ENCODE measurements around the gene HS1BP3. TPM values are rescaled to one million over a fixed set of nuclear protein-coding genes. Genes with fewer than 3 reads are reported as not detected.

Gene HS1BP3
- total RNA-seq, 1 donor from 2014 or later, result 14.4 TPM

DNA sequence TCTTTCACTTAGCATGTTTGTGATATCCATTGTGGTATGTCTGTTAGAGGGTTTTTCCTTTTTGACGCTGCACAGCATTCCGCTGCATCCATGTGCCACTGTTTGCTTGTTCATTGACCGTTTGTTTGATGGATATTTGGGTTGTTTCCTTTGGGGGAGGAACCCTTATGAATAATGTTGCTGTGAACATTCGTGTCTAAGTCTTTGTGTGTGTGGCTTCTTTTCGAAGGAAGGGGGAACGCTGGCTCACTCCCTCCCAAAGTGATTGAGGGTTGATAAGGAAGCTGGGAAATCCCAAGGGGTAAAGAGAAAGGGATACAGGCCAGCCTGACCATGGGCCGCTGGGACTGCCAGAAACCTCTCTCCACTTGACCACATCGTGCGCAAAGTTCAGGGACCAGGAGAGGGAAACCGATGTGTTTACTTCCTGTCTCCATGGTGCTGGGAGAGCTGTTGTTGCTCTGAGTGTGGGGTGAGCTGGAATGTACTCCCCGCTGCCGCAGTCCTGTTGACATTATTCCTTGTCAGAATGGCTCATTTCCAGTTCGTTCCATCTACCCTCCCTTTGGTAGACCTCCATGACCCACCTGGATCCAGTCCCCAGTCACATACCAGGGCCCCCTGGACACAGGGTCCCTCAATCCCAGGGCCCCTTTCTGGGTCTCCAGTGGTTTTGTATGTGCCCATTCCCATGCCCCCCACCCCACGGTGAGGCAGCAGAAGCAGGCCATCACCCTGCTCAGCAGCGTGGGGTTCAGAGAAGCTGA is 39.6 kb downstream of the HS1BP3 start:
- TF ChIP-seq, protein P1, sequence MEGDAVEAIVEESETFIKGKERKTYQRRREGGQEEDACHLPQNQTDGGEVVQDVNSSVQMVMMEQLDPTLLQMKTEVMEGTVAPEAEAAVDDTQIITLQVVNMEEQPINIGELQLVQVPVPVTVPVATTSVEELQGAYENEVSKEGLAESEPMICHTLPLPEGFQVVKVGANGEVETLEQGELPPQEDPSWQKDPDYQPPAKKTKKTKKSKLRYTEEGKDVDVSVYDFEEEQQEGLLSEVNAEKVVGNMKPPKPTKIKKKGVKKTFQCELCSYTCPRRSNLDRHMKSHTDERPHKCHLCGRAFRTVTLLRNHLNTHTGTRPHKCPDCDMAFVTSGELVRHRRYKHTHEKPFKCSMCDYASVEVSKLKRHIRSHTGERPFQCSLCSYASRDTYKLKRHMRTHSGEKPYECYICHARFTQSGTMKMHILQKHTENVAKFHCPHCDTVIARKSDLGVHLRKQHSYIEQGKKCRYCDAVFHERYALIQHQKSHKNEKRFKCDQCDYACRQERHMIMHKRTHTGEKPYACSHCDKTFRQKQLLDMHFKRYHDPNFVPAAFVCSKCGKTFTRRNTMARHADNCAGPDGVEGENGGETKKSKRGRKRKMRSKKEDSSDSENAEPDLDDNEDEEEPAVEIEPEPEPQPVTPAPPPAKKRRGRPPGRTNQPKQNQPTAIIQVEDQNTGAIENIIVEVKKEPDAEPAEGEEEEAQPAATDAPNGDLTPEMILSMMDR (conservative IDR thresholded peaks at IDR 0.05; ENCODE audit: low read depth, low read length), result no peak
- DNase-seq (ENCODE audit: low read depth), result peak; percentile 77
- no peak overlapping the region for H3K4me3 ChIP-seq (ENCODE audit: low read depth, low read length)

DNA sequence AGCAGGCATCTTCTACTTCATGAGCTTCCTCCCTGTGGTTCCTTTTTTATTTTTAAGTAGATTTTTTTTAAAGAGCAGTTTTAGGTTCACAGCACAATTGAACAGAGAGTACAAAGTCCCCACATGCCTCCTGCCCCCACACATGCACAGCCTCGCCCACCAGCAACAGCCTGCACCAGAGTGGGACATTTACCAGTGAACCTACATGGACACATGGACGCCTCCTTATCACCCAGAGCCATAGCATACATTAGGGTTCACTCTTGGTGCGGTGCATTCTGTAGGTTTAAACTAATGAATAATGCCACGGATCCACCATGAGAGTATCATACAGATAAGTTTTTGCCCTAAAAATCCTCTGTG is 40.9 kb downstream of the HS1BP3 start:
- TF ChIP-seq, protein P1 (conservative IDR thresholded peaks at IDR 0.05; ENCODE audit: low read depth, low read length), result no peak
- no peak overlapping the region for H3K4me3 ChIP-seq (ENCODE audit: low read depth, low read length)
- DNase-seq (ENCODE audit: low read depth), result no peak

DNA sequence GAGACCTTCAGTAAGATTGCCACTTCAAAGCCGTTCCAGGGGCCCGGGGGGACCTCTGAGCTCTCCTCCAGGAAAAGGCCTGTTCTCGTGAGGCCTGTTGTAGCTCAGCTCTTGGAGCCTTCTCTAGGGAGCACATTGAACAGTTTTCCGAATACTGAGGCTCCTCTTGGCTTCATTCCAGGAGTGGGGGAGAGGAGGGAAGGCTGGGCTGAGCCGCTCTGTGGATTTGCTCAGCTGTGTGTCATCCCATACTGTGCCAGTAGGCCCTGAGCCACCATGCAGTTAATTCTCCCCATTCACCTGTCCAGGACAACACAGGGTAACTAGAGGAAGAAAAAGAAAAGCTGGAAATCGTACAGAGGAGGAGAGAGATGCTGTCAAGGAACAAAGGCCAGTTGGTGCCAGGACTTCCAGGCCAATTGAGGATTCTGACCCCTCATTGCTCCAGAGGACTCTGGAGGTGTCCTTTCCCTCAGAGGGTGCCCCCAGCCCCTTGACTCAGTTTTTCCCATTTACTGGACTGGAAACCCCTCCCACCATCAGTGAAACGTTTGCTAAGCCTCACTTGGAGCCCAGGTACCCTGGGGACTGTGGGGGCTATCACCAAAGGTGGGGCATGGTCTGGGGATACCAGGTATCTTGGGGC is 41.4 kb downstream of the HS1BP3 start:
- DNase-seq (ENCODE audit: low read depth), result no peak
- H3K4me3 ChIP-seq (ENCODE audit: low read depth, low read length), result no peak overlapping the region
- TF ChIP-seq, protein P1 (conservative IDR thresholded peaks at IDR 0.05; ENCODE audit: low read depth, low read length), result no peak

DNA sequence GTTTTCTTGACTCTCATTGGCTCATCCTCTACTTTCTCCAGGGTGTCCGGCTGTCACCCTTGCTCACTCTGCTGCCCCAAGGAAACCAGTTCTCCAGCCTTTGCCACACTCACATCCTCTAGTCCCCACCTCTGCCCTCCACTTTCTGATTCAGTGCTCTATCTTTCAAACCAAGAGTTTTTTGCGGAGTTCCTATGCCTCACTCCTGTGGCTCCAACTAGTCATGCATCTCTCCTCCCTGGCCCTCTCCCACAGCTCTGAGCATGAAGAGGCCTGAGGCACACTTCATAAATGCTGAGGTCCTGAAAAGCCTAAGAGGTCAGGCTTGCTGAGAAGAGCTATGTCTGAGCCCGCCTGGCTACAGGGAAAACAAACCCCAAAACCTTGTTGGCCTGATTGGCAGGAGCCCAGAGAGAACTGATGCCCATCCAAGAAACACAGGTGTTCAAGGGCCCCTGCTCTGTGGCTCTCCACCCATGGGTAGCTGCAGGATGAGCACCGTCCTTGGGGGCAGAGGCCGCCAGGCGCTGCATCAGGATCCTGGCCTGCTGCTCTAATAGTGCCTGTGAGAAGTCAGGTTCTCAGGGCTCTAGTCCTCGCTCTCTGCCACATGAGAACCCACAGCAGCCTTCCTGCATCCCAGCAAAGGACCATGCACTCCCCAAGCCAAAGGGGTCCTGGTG is 42.1 kb downstream of the HS1BP3 start:
- H3K4me3 ChIP-seq (ENCODE audit: low read depth, low read length), result no peak overlapping the region
- no peak for DNase-seq (ENCODE audit: low read depth)
- TF ChIP-seq, protein P1 (conservative IDR thresholded peaks at IDR 0.05; ENCODE audit: low read depth, low read length), result no peak

DNA sequence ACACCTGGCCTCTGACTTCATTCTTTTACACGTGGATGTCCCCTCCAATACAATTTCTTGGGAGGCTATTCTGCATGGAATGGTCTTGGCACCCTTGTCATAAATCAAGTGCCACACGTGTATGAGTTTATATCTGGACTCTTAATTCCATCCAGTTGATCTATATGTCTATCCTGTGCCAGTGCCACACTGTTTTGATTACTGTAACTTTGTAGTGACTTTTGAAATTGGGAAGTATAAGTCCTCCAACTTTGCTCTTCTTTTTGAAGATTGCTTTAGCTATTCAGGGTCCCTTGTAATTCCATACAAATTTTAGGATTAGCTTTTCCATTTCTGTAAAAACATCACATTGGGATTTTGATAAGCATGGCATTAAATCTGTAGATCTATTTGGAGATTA is 43.5 kb downstream of the HS1BP3 start:
- TF ChIP-seq, protein P1 (conservative IDR thresholded peaks at IDR 0.05; ENCODE audit: low read depth, low read length), result no peak
- no peak for DNase-seq (ENCODE audit: low read depth)
- H3K4me3 ChIP-seq (ENCODE audit: low read depth, low read length), result no peak overlapping the region

DNA sequence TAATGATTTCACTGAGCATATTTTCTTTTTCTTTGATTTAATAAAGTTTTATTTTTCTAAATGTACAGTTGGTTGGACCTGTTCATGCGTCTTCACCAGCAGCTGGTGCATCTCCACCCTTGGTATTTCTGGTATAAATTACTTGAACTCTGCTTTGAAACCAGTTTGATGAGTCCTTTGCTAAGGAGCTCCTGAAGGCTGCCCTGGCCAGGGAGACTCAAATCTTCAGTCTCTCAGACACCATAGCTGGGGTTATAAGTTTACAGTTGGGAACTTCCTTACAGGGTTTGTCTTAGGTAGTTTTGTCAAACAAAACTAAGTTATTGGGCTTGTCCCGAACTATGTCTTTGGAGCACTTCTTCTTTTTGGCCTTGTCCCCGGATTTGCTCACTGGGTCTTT is 44.7 kb downstream of the HS1BP3 start:
- TF ChIP-seq, protein P1 (conservative IDR thresholded peaks at IDR 0.05; ENCODE audit: low read depth, low read length), result no peak
- H3K4me3 ChIP-seq (ENCODE audit: low read depth, low read length), result no peak overlapping the region
- DNase-seq (ENCODE audit: low read depth), result no peak
